HFFc6 (cell line): Measurements from ENCODE around the gene CD1C. TPM values are rescaled to one million over a fixed set of nuclear protein-coding genes. Genes with fewer than 3 reads are reported as not detected.
"Not testable (repeated sequence)": the region's sequence is repeated elsewhere in the genome, so short reads cannot be mapped to it uniquely, and the experiment has no call there.

Experiments
- DNase-seq: peaks from one replicate; pipeline ENCODE4 v3.0.0-alpha.2; 2018
- H3K27ac Mint-ChIP-seq: 2 replicates; pipeline ENCODE4 v1.8.0; 2020; ENCODE audit warnings: mild to moderate bottlenecking, mixed read lengths
- H3K27me3 Mint-ChIP-seq: 2 replicates; pipeline ENCODE4 v1.8.0; 2021; ENCODE audit warnings: mild to moderate bottlenecking, moderate library complexity, mixed read lengths; ENCODE audit not compliant: insufficient read depth
- H3K36me3 Mint-ChIP-seq: 2 replicates; pipeline ENCODE4 v1.8.0; 2021; ENCODE audit warnings: low read depth, mixed read lengths
- H3K4me1 Mint-ChIP-seq: 2 replicates; pipeline ENCODE4 v1.8.0; 2020; ENCODE audit warnings: low read depth, mixed read lengths
- H3K4me3 Mint-ChIP-seq: 2 replicates; pipeline ENCODE4 v1.8.0; 2020; ENCODE audit warnings: mild to moderate bottlenecking, moderate library complexity, mixed read lengths
- H3K9me3 Mint-ChIP-seq: 2 replicates; pipeline ENCODE4 v1.8.0; 2020; ENCODE audit warnings: mild to moderate bottlenecking, mixed read lengths
- CTCF ChIP-seq: fragments of 200-600 bp; sonication (generic); IDR thresholded peaks from 2 replicates; pipeline ENCODE4 v1.5.0; 2021; ENCODE audit warnings: antibody characterized with exemption, mild to moderate bottlenecking
- total RNA-seq, 6 experiments: library from RNA; stranded (reverse); fragmentation: NEBNext Ultra II Directional; extraction: Animal tissue kit (Norgen Biotek cat#: 25700); gene quantifications; 2 replicates in 1 of 6; 3 replicates in 5 of 6; pipeline ENCODE4 v1.2.3, GENCODE V29; 2021

The CD1C gene
- total RNA-seq, 6 experiments from 2014 or later = not detected

GRCh38 chr1:158255656-158256055 lies 34.1 kb upstream of the CD1C start:
- Mint-ChIP-seq H3K9me3 (0 out of 2 replicates have a peak, but pooled peaks cover 6% of the 10 kb centered on the region), H3K36me3 (no peaks in the 10 kb centered on the region), H3K4me1 (no peaks in the 10 kb centered on the region), H3K27ac (no peak overlapping the region), H3K27me3 (no peaks in the 10 kb centered on the region), H3K4me3 (no peak overlapping the region)
- DNase-seq = no peak
- TF ChIP-seq CTCF = no peak

GRCh38 chr1:158256747-158257146 lies 33.0 kb upstream of the CD1C start:
- not testable (repeated sequence) for H3K36me3 Mint-ChIP-seq, H3K9me3 Mint-ChIP-seq, H3K27me3 Mint-ChIP-seq, H3K4me3 Mint-ChIP-seq, H3K27ac Mint-ChIP-seq, DNase-seq, H3K4me1 Mint-ChIP-seq

GRCh38 chr1:158257888-158258287 lies 31.8 kb upstream of the CD1C start:
- DNase-seq = no peak
- no peak overlapping the region for H3K27ac Mint-ChIP-seq
- no peaks in the 10 kb centered on the region for H3K36me3 Mint-ChIP-seq
- H3K9me3 Mint-ChIP-seq = peaks cover 11% of the 10 kb centered on the region; the same call in 1 of the 2 replicates
- H3K4me1 Mint-ChIP-seq = no peaks in the 10 kb centered on the region
- H3K27me3 Mint-ChIP-seq = no peaks in the 10 kb centered on the region
- no peak overlapping the region for H3K4me3 Mint-ChIP-seq
- TF ChIP-seq CTCF = no peak

- no peak overlapping the region for H3K27ac Mint-ChIP-seq
- H3K4me1 Mint-ChIP-seq = no peaks in the 10 kb centered on the region
- no peak overlapping the region for H3K4me3 Mint-ChIP-seq
- no peaks in the 10 kb centered on the region for H3K27me3 Mint-ChIP-seq
- TF ChIP-seq CTCF = no peak
- no peak for DNase-seq
- H3K36me3 Mint-ChIP-seq = no peaks in the 10 kb centered on the region
- peaks cover 11% of the 10 kb centered on the region; the same call in 1 of the 2 replicates for H3K9me3 Mint-ChIP-seq
Observed at GRCh38 chr1:158259117-158259516, 30.6 kb upstream of the CD1C start.

GRCh38 chr1:158272681-158273080 lies 17.0 kb upstream of the CD1C start:
- no peak for DNase-seq
- H3K36me3 Mint-ChIP-seq = no peaks in the 10 kb centered on the region
- TF ChIP-seq CTCF = no peak
- H3K27me3 Mint-ChIP-seq = no peaks in the 10 kb centered on the region
- H3K27ac Mint-ChIP-seq = no peak overlapping the region
- H3K9me3 Mint-ChIP-seq = peaks cover 12% of the 10 kb centered on the region
- no peaks in the 10 kb centered on the region for H3K4me1 Mint-ChIP-seq
- no peak overlapping the region for H3K4me3 Mint-ChIP-seq

- Mint-ChIP-seq H3K27ac (no peak overlapping the region), H3K27me3 (no peaks in the 10 kb centered on the region), H3K9me3 (peaks cover 12% of the 10 kb centered on the region), H3K4me3 (no peak overlapping the region), H3K36me3 (no peaks in the 10 kb centered on the region), H3K4me1 (no peaks in the 10 kb centered on the region)
- no peak for DNase-seq
- TF ChIP-seq CTCF = no peak
Observed at GRCh38 chr1:158274797-158275196, 14.9 kb upstream of the CD1C start.

GRCh38 chr1:158282421-158282820 lies 7.3 kb upstream of the CD1C start:
- H3K9me3 Mint-ChIP-seq = peaks cover 23% of the 10 kb centered on the region
- not testable (repeated sequence) for DNase-seq, H3K27me3 Mint-ChIP-seq, H3K4me3 Mint-ChIP-seq, H3K27ac Mint-ChIP-seq, H3K36me3 Mint-ChIP-seq, H3K4me1 Mint-ChIP-seq
